CD4-positive, alpha-beta T cell treated with Interleukin-2 at 100 ng/mL for 4 hours (primary cell): Measurements from ENCODE around the gene HOXC11.

Experiments used
- DNase-seq: peaks from one replicate; pipeline ENCODE4 v3.0.0-alpha.2; 2020; ENCODE audit warnings: low spot score

Gene HOXC11

GRCh38 chr12:54022960-54023884, 50.3 kb downstream of the HOXC11 start:
- no peak for DNase-seq

- no peak for DNase-seq
These were observed 51.2 kb downstream of the HOXC11 start for GRCh38 chr12:54024127-54024526.

GRCh38 chr12:54024581-54025305, 51.8 kb downstream of the HOXC11 start:
- DNase-seq: no peak

GRCh38 chr12:54025499-54026405, 52.8 kb downstream of the HOXC11 start:
- DNase-seq: no peak

GRCh38 chr12:54026640-54027441, 53.9 kb downstream of the HOXC11 start:
- no peak for DNase-seq
